ENCODE measurements around the gene BEAN1.

DNA sequence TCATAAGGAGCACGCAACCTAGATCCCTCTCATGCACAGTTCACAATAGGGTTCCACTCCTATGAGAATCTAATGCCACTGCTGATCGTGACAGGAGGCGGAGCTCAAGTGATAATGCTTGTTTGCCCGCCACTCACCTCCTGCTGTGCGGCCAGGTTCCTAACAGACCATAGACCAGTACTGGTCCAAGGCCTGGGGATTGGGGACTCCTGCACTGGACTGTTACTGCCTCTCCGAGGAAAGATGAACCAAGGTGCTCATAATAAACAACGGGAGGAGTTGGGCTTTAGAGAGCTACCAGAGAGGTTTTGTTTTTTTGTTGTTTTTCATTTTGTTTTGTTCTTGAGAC is 64.6 kb downstream of the BEAN1 start:
- TF ChIP-seq, protein P1, sequence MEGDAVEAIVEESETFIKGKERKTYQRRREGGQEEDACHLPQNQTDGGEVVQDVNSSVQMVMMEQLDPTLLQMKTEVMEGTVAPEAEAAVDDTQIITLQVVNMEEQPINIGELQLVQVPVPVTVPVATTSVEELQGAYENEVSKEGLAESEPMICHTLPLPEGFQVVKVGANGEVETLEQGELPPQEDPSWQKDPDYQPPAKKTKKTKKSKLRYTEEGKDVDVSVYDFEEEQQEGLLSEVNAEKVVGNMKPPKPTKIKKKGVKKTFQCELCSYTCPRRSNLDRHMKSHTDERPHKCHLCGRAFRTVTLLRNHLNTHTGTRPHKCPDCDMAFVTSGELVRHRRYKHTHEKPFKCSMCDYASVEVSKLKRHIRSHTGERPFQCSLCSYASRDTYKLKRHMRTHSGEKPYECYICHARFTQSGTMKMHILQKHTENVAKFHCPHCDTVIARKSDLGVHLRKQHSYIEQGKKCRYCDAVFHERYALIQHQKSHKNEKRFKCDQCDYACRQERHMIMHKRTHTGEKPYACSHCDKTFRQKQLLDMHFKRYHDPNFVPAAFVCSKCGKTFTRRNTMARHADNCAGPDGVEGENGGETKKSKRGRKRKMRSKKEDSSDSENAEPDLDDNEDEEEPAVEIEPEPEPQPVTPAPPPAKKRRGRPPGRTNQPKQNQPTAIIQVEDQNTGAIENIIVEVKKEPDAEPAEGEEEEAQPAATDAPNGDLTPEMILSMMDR (IDR thresholded peaks at IDR 0.05; ENCODE audit: insufficient read depth, low read length), result no peak
- no peak for TF ChIP-seq POLR2AphosphoS5 (IDR thresholded peaks at IDR 0.05; ENCODE audit: low read depth)

Data from HL-60 (cell line).